CD14-positive monocyte (primary cell): ENCODE data around the gene RABL6. TPM values are rescaled to one million over a fixed set of nuclear protein-coding genes. Genes with fewer than 3 reads are reported as not detected.

Experiments used
- DNase-seq, 3 donors: peaks; one replicate each; pipeline ENCODE4 v3.0.0-alpha.2; 2011 to 2022
- H2AFZ ChIP-seq: 2 replicates; pipeline ENCODE4 v1.6.0; 2012; ENCODE audit warnings: mild to moderate bottlenecking, low read depth, low read length, inconsistent platforms; ENCODE audit not compliant: insufficient read depth, poor library complexity, severe bottlenecking
- H3K27ac ChIP-seq, 2 donors: 1 replicate in 1 of 2; 2 replicates in 1 of 2; pipeline ENCODE4 v1.5.1; 2012 to 2013; ENCODE audit warnings: low read length in 2 of 2, control low read depth in 1 of 2, inconsistent platforms in 1 of 2, low read depth in 1 of 2, mild to moderate bottlenecking in 1 of 2
- H3K27me3 ChIP-seq, 2 donors: one replicate each; pipeline versions ENCODE4 v1.6.0 to v1.6.1; 2011 to 2013; ENCODE audit warnings: low read length in 2 of 2; ENCODE audit not compliant: control insufficient read depth in 2 of 2, insufficient read depth in 2 of 2
- H3K36me3 ChIP-seq, 2 donors: replicated peaks in 1 of 2; 1 replicate in 1 of 2; 2 replicates in 1 of 2; pipeline versions ENCODE4 v1.5.1 to v1.6.1; 2012 to 2013; ENCODE audit warnings: low read length in 2 of 2, control low read depth in 1 of 2, inconsistent platforms in 1 of 2, mild to moderate bottlenecking in 1 of 2; ENCODE audit not compliant: insufficient read depth in 2 of 2, control insufficient read depth in 1 of 2
- H3K4me1 ChIP-seq, 2 donors: 1 replicate in 1 of 2; 2 replicates in 1 of 2; pipeline versions ENCODE4 v1.5.1 to v1.6.1; 2012 to 2013; ENCODE audit warnings: low read length in 2 of 2, control low read depth in 1 of 2, inconsistent platforms in 1 of 2, mild to moderate bottlenecking in 1 of 2, moderate library complexity in 1 of 2; ENCODE audit not compliant: insufficient read depth in 2 of 2, control insufficient read depth in 1 of 2
- H3K4me2 ChIP-seq: replicated peaks from 2 replicates; pipeline ENCODE3; 2012; ENCODE audit warnings: low read length, moderate library complexity, mild to moderate bottlenecking; ENCODE audit not compliant: poor library complexity, severe bottlenecking; ENCODE audit errors: extremely low read depth
- H3K4me3 ChIP-seq, 3 experiments: fragments of 200-600 bp in 1 of 3; sonication (generic) in 1 of 3; replicated peaks in 1 of 3; 1 replicate in 2 of 3; 2 replicates in 1 of 3; pipeline ENCODE4 v1.5.1; 2011 to 2013; ENCODE audit warnings: low read length in 3 of 3, mild to moderate bottlenecking in 3 of 3, control low read depth in 2 of 3, low read depth in 2 of 3, inconsistent platforms in 1 of 3, moderate library complexity in 1 of 3
- H3K79me2 ChIP-seq: 2 replicates; pipeline ENCODE4 v1.6.0; 2012; ENCODE audit warnings: mild to moderate bottlenecking, control low read depth, inconsistent platforms, low read length, moderate library complexity; ENCODE audit not compliant: insufficient read depth
- H3K9ac ChIP-seq: 2 replicates; pipeline ENCODE4 v1.6.0; 2017; ENCODE audit warnings: low read length, mild to moderate bottlenecking; ENCODE audit not compliant: insufficient read depth, poor library complexity, severe bottlenecking
- H3K9me3 ChIP-seq, 2 donors: replicated peaks in 1 of 2; 1 replicate in 1 of 2; 2 replicates in 1 of 2; pipeline versions ENCODE4 v1.5.1 to v1.6.1; 2012 to 2013; ENCODE audit warnings: low read length in 2 of 2, control low read depth in 1 of 2; ENCODE audit not compliant: control insufficient read depth in 1 of 2, insufficient read depth in 1 of 2
- H4K20me1 ChIP-seq: 2 replicates; pipeline ENCODE4 v1.6.0; 2012; ENCODE audit warnings: mild to moderate bottlenecking, low read length, control low read depth, moderate library complexity; ENCODE audit not compliant: insufficient read depth
- H3K27ac Mint-ChIP-seq, 7 donors: one replicate each; pipeline ENCODE4 v1.8.0; 2020; ENCODE audit warnings: mild to moderate bottlenecking in 7 of 7, mixed read lengths in 7 of 7, moderate library complexity in 6 of 7, inconsistent platforms in 2 of 7
- H3K27me3 Mint-ChIP-seq, 3 donors: one replicate each; pipeline ENCODE4 v1.8.0; 2021 to 2022; ENCODE audit warnings: low read depth in 3 of 3, mild to moderate bottlenecking in 3 of 3, mixed read lengths in 3 of 3, moderate library complexity in 3 of 3, inconsistent platforms in 1 of 3
- H3K36me3 Mint-ChIP-seq, 2 donors: one replicate each; pipeline ENCODE4 v1.8.0; 2020; ENCODE audit warnings: mixed read lengths in 2 of 2, inconsistent platforms in 1 of 2, mild to moderate bottlenecking in 1 of 2
- H3K4me1 Mint-ChIP-seq: one replicate; pipeline ENCODE4 v1.8.0; 2020; ENCODE audit warnings: mild to moderate bottlenecking, mixed read lengths
- H3K4me3 Mint-ChIP-seq, 2 donors: one replicate each; pipeline ENCODE4 v1.8.0; 2020; ENCODE audit warnings: mild to moderate bottlenecking in 2 of 2, mixed read lengths in 2 of 2, moderate library complexity in 1 of 2
- H3K9me3 Mint-ChIP-seq, 7 donors: one replicate each; pipeline ENCODE4 v1.8.0; 2020 to 2022; ENCODE audit warnings: mixed read lengths in 7 of 7, mild to moderate bottlenecking in 6 of 7, moderate library complexity in 6 of 7, inconsistent platforms in 2 of 7
- CTCF ChIP-seq: fragments of 200-600 bp; IDR thresholded peaks from one replicate; pipeline ENCODE4 v1.8.0; 2022; ENCODE audit warnings: antibody characterized with exemption, mild to moderate bottlenecking
- WGBS: methylation state at CpG from one replicate; pipeline ENCODE4 v1.1.5; 2013; ENCODE audit warnings: missing lambda C conversion rate; ENCODE audit not compliant: insufficient coverage; 5-methylcytosine and 5-hydroxymethylcytosine counted together
- intact Hi-C, 2 donors: fragments of 100-400 bp; cut with micrococcal nuclease; formaldehyde crosslinking; loops; one replicate each; pipeline versions ENCODE4 v1.15.0 to v1.15.1; 2023
- polyA plus RNA-seq, 3 donors: library from polyadenylated mRNA; depleted of rRNA in 1 of 3; unstranded in 2 of 3; stranded (reverse) in 1 of 3; fragments of 300-500 nt in 2 of 3; fragments of >200 nt in 1 of 3; fragmentation: Illumina TruSeq in 2 of 3; gene quantifications; 1 replicate in 2 of 3; 2 replicates in 1 of 3; pipeline ENCODE4 v1.2.3, GENCODE V29; 2012 to 2021

The RABL6 gene
- polyA plus RNA-seq, 3 donors, result 6.7 to 30.9 (median 8.1) TPM

- whole genome bisulfite sequencing, result 99% methylated on average over 14 of the region's 14 CpGs
- Mint-ChIP-seq H3K27me3 (peaks cover 0 to 2% (median 0%) of the 10 kb centered on the region in 3 donors), H3K27ac (peak overlapping the region in 1 of 7 donors; percentile 18)
Measured at GRCh38 chr9:136829412-136829811, 21.7 kb downstream of the RABL6 start.

GRCh38 chr9:136829981-136830885 is 22.5 kb downstream of the RABL6 start:
- H3K27me3 ChIP-seq, result no peaks in the 10 kb centered on the region
- H3K4me1 Mint-ChIP-seq, result no peaks in the 10 kb centered on the region
- H2AFZ ChIP-seq, result no peak overlapping the region
- no peak for TF ChIP-seq CTCF
- no peaks in the 10 kb centered on the region for H3K9me3 ChIP-seq
- no peak overlapping the region for H3K4me2 ChIP-seq
- H3K4me3 Mint-ChIP-seq, result no peak overlapping the region
- WGBS, result 95% methylated on average over 41 of the region's 41 CpGs
- H3K79me2 ChIP-seq, result no peaks in the 10 kb centered on the region
- no peak overlapping the region for H3K4me3 ChIP-seq
- no peaks in the 10 kb centered on the region for H3K4me1 ChIP-seq
- H4K20me1 ChIP-seq, result no peaks in the 10 kb centered on the region
- peaks cover 50 to 83% of the 10 kb centered on the region in 2 donors for H3K36me3 Mint-ChIP-seq
- no peak overlapping the region for H3K27ac ChIP-seq
- H3K36me3 ChIP-seq, result peaks cover 70 to 85% of the 10 kb centered on the region in 2 donors
- H3K27me3 Mint-ChIP-seq, result peaks cover 0 to 2% (median 0%) of the 10 kb centered on the region in 3 donors
- H3K27ac Mint-ChIP-seq, result no peak overlapping the region
- no peak overlapping the region for H3K9ac ChIP-seq
- H3K9me3 Mint-ChIP-seq, result no peaks in the 10 kb centered on the region
- DNase-seq, result no peak
- intact Hi-C loops, result no loop called here

More at GRCh38 chr9:136829412-136829811, 21.7 kb downstream of the RABL6 start:
- Histone ChIP-seq H3K4me3 (no peak overlapping the region), H3K27me3 (no peaks in the 10 kb centered on the region), H3K9me3 (no peaks in the 10 kb centered on the region), H3K4me1 (no peaks in the 10 kb centered on the region), H3K4me2 (no peak overlapping the region), H3K9ac (no peak overlapping the region), H4K20me1 (no peaks in the 10 kb centered on the region), H3K79me2 (no peaks in the 10 kb centered on the region), H2AFZ (no peak overlapping the region), H3K36me3 (peaks cover 74 to 92% of the 10 kb centered on the region in 2 donors), H3K27ac (no peak overlapping the region)
- intact Hi-C loops, result no loop called here
- no peak overlapping the region for H3K4me3 Mint-ChIP-seq
- no peak for TF ChIP-seq CTCF
- H3K36me3 Mint-ChIP-seq, result peaks cover 55 to 88% of the 10 kb centered on the region in 2 donors
- DNase-seq, result no peak
- no peaks in the 10 kb centered on the region for H3K4me1 Mint-ChIP-seq
- H3K9me3 Mint-ChIP-seq, result no peaks in the 10 kb centered on the region
